CD4-positive, alpha-beta T cell treated with Interleukin-21 for 1 hour (primary cell): Measurements from ENCODE around the gene ANKLE2.
A peak's percentile ranks its signal among the peaks of the same experiment; 100 is the strongest.
"Not testable (repeated sequence)": the region's sequence is repeated elsewhere in the genome, so short reads cannot be mapped to it uniquely, and the experiment has no call there.

Experiments
- DNase-seq: peaks from one replicate; pipeline ENCODE4 v3.0.0-alpha.2; 2020

Gene ANKLE2

DNA sequence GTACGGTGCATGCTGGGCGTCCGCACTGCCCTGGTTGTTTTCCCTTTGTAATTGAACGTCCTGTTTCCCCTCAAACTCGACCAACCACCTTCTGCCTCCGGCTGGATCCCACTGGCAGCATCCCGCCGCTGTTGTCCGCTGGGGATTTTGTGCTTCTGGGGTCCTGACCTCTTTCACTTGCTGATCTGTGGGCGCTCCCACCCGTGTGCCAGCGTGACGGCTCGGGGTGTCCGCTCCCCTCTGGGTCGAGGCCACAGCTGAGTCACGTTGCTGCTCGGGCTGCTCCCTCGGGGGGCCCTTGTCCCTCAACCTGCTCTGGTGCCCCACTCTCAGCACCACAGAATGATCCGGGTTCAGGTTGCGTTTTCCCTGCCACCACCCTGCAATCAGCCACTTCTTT, 43.0 kb downstream of the ANKLE2 start:
- no peak for DNase-seq

DNA sequence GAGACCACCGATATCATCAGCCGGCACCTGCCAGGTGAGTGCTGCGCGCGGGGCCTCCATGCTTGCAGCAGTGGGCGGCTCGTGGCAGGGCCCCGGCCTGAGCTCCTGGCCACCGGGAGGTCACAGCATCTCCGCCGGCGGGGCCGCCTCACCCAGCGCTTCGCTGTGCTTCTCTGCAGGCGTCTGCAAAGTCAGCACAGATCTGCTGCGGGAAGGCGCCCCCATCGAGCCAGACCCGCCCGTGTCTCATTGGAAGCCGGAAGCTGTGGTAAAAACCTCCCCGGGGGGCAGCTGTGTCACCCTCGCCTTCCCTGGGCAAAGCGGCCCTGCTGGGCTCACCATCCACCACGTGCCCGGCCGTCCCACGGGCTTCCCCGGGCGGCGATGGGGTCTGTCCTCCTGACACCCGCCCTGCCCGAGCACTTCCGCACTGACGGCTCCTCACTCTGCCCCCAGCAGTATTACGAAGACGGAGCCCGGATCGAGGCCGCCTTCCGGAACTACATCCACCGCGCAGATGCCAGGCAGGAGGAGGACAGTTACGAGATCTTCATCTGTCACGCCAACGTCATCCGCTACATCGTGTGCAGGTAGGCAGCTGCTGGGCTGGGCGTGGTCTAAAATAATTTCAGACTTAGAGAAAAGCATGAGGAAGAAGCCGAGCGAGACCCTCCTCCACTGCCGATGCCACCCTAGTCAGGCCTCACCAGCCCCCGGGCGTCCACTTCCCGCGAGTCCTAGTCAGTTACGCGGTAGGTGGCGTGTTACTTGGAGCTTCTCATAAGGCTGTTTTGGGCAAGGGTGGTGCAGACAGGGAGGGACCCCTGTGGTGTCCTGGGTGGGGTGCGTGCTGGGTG, 43.9 kb downstream of the ANKLE2 start:
- no peak for DNase-seq

DNA sequence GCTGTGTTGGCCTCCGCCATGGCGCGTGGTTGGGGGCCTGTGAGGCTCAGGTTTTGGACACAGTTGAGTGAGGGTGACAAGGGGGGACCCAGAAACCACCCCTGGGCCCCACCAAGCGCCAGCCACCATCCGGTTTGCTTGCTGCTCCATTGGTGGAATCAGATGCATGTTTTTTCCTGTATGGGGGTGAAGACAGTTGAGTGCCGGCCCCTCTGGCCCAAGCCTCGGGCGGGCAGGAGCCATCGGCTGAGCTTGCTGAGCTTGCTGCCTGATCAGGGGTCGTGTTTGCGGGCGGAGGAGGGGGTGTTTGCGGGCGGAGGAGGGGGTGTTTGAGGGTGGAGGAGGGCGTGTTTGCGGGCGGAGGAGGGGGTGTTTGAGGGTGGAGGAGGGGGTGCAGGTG, 44.6 kb downstream of the ANKLE2 start:
- no peak for DNase-seq

DNA sequence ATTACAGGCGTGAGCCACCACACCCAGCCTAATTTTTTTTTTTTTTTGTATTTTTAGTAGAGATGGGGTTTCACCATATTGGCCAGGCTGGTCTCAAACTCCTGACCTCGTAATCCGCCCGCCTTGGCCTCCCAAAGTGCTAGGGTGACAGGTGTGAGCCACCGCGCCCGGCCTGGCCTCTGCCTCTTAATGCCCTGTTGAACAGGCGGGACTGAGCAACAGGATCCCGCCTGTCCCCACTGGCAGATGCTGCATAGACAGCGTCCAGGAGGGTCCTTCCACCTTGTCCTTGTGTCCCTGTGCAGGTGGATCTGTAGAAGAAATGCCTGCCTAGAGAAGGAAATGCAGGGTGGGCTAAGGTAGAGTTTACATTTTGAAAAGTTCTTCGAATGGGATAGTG, 45.3 kb downstream of the ANKLE2 start:
- DNase-seq = no peak

DNA sequence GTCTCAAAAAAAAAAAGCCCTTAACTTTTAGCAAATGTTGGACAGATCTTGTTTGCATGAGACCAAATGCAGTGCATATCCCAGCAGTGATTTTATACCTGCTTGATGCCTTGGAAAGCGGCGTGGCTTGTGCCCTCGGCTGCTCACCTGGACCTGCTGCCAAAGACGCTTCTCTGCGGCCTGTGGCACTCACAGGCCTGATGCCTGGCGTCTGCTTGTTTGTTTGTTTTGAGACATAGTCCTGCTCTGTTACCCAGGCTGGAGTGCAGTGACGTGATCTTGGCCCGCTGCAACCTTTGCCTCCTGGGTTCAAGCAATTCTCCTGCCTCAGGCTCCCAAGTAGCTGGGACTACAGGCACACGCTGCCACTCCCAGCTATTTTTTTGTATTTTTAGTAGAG, 45.8 kb downstream of the ANKLE2 start:
- DNase-seq = no peak

DNA sequence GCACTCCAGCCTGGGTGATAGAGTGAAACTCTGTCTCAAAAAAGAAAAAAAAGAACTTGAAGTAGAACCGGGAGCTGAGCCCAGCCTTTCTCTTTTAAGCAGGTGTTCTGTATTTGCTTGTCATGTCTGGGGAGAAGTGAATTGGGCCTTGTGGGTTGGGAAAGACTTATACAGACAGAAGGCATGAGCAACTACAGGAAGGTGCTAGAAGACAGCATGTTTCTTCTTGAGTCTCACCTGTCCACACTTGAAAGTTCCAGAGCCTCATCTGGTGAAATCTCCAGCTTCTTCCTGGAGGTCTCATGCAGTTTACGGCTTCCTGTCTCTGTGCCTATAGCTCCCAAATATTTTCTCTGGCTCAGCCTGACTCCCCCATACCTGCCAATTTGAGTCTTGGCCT, 48.5 kb downstream of the ANKLE2 start:
- no peak for DNase-seq

DNA sequence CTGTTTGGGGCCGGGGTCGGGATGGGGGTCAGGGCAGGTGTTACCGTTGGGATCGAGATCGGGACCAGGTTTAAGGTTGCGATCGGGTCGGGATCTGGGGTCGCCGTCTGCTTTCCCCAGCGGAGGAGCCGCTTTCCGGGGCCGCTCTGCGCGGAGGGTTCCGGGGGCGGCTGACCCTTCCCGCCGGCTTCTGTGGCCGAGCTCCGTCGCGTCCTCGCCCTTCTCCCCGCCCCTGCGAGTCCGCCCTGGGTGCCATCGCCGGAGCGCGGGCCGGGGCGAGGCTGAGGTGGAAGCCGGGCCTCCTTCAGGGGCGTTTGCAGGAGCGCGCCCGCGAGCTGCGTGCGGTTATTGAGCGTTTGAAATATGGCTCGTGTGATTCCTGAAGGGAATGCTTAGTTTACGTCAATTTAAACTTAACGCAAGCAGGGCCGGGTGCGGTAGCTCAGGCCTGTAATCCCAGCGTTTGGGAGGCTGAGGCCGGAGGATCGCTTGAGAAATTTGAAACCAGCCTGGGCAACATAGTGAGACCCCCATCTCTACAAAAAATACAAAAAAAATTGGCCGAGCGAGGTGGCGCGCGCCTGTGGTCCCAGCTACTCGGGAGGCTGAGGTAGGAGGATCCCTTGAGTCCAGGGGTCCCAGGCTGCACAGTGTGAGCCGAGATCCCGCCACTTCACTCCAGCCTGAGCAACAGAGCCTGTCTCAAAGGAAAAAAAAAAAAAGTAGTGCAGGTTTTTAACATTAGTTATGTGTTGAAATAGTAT, 50.4 kb downstream of the ANKLE2 start:
- peak; percentile 12 for DNase-seq

DNA sequence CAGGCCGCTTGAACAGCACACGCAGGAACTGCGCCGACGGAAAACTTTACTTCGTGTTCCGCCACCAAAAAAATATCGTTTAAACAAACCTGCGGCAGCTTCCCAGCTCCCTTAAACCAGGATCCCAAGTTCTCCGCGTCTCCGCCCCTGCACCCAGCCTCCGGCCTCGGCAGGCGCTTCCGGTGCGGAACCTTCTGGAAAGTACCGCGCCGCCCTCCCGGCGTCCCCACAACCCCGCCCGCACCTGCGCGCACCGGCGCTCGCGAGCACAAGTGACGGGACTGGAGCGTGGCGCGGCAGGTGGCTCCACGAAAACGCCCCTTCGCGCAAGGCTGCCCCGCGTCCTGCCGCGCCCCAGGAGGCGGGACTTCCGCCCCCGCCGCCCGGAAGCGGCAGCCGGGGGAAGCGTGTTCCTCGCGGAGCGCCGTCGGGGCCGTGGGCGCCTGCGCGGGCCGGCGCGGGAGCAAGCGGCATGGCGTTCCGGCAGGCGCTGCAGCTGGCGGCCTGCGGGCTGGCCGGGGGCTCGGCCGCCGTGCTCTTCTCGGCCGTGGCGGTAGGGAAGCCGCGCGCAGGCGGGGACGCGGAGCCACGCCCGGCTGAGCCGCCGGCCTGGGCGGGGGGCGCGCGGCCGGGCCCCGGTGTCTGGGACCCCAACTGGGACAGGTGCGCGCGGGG, 51.1 kb downstream of the ANKLE2 start, which contains the start of gene PGAM5:
Gene PGAM5 (plus strand): TSS at position 438 of the 675 bp plus-strand sequence. CDS start 35 bp downstream, at position 473.
- DNase-seq = peak; percentile 95

DNA sequence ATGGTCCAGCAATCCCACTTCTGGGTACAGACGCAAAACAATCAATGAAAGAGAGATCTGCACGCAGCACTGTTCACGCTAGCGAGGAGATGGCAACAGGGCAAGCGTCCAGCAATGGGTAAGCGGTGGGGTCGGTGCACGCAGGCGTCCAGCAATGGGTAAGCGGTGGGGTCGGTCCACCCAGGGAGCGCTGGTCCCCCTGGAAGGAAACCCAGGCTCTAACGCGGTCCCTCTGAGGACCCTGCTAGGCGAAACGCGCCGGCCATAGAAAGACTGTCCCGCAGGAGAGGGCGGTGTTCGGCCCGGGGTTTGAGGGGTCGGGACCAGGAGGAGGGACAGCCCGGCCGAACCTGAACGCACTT, 51.6 kb downstream of the ANKLE2 start:
- no peak for DNase-seq

DNA sequence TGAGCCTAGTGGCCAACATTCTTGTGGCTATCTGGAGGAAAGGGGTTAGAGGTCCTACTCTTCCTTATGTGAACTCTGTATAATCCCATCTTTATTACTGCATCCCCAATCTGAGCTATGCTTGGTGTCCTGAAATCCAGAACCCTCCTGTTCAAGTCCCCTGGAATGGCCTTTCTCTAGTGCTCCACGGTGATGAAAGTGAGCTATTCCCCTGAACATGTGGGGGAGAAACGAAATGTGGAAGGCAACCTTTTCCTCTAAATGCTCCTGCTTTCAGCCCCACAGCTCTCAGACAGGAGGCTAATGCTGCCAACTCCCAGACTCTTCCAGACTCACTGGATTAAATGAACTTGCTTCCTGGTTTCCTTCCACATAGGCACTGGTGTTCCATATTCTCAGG, 53.5 kb downstream of the ANKLE2 start:
- DNase-seq = no peak

DNA sequence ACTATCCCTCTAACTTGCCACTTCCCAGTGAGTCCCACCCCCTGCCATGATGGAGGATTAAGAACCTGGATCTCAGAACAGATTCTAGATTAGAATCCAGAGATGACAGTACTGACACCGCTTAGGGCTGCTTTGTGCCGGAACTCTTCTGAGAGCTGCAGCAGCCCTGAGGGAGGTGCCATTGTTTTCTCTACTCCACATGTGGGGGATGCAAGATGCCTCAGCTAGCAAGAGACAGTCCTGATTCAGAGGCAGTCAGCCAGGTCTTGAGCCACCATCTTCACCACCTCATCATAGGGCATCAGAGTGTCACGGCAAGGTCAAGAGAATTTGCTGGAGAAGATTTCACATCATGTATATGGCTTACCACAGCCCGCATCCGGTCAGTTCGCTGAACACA, 54.4 kb downstream of the ANKLE2 start:
- DNase-seq = no peak

DNA sequence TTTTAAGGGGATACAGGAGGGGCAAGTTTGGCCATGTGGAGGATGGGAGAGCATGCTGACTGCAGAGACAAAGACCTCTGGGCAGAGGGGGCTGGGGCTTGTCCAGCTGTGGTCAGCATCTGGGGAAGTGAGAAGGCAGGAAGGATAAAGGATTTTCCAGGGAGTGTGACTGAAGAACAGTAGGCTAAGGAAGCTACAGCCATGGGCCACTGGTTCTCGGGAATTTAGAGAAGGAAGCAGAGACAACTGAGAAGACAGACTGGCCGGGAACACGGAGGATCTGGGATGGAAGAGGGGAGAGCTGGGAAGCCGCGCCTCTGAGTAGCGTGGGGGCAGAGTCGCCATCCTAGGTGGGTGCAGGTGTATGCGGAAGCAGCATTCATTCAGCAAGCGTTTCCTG, 58.0 kb downstream of the ANKLE2 start:
- no peak for DNase-seq

DNA sequence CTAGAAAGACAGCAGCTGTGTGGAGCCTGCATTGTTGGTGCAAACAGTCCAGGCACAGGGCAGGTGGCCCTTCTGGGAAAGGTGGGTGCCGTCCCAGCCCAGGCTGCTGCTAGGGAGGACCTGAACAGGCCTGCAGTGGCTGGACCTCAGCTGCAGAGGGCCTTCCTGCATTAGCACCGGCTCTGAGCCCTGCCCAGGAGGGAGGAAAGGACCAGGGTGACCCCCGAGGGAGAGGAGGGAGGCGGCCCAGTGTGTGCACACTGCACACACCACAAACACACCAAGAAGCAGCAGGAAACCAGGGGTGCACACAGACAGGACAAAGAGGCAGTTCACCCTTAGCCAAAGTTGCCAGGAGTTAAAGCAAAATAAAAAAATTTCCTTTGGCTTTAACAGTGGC, 59.0 kb downstream of the ANKLE2 start:
- no peak for DNase-seq

DNA sequence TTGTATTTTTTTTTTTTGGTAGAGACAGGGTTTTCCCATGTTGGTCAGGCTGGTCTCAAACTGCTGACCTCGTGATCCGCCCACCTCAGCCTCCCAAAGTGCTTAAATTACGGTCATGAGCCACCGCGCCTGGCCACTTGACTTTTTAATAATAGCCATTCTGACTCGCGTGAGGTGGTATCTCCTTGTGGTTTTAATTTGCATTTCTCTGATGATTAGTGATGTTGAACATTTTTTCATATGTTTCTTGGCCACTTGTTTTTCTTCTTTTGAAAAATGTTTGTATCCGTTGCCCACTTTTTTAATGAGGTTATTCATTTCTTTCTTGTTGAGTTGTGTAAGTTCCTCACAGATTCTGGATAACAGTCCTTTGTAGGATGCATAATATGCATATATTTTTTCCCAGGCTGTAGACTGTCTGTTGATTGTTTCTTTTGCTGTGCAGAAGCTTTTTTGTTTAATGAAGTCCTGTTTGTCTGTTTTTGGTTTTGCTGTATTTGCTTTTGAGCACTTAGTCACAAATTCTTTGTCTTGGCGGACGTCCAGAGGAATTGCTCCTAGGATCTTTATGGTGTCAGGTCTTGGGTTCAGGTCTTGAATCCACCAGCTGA, 61.3 kb downstream of the ANKLE2 start:
- DNase-seq = no peak

DNA sequence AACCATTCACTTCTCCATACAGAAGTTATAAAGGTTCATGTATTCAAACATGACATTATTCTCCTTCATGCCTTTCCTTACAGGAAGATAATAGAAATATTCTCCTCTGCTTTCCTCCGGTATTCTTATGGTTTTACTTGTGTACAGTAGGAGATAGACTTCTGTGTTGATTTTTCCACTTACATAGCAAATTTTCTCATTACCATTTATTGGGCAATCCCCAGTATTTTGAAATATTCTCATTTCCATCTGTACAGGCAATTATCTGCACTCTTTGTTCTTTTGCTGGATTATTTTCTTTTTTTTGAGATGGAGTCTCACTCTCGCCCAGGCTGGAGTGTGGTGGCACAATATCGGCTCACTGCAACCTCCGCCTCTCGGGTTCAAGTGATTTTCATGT, 63.3 kb downstream of the ANKLE2 start:
- no peak for DNase-seq

DNA sequence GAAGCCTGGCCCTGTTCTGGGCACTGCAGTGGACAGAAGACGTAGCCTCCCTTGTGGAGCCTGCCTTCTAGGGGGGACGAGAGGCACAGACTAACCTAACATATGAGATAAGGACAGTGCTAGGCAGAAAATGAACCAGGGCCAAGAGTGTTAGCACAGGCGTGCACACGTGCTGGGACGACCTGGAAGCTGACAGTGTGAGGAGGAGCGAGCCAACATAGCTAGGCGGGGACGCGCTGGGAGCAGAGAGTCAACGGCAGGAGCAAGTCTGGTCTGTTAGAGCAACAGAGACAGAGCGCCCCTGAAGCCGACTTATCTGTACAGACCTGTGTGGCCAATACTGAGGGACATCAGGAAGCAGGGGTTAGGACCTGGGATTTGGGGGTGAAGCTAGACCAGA, 66.2 kb downstream of the ANKLE2 start:
- DNase-seq = no peak

DNA sequence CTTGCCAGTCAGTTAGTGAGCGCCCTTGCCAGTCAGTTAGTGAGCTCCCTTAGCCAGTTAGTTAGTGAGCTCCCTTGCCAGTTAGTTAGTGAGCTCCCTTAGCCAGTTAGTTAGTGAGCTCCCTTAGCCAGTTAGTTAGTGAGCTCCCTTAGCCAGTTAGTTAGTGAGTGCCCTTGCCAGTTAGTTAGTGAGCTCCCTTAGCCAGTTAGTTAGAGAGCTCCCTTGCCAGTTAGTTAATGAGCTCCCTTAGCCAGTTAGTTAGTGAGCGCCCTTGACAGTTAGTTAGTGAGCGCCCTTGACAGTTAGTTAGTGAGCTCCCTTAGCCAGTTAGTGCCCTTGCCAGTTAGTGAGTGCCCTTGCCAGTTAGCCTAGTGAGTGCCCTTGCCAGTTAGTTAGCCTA, 66.7 kb downstream of the ANKLE2 start:
- DNase-seq = not testable (repeated sequence)

DNA sequence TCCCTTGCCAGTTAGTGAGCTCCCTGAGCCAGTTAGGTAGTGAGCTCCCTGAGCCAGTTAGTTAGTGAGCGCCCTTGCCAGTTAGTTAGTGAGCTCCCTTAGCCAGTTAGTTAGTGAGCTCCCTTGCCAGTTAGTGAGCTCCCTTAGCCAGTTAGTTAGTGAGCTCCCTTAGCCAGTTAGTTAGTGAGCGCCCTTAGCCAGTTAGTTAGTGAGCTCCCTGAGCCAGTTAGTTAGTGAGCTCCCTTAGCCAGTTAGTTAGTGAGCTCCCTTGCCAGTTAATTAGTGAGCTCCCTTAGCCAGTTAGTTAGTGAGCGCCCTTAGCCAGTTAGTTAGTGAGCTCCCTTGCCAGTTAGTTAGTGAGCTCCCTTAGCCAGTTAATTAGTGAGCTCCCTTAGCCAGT, 69.6 kb downstream of the ANKLE2 start:
- DNase-seq = not testable (repeated sequence)

DNA sequence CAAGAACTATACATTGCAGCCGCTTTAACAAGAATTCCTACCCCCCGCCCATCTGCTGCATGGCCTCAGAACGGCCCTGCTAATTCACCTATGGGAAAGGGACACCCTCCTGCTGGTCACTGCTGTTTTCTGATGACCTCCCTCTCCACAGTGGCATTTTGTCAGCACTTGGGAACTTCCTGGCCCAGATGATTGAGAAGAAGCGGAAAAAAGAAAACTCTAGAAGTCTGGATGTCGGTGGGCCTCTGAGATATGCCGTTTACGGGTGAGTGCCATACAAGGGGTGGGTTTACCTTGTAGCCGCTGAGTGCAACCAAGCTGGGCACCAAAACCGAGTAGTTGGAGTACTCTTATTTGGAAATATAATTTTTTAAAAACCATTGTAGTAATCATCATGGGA, 71.5 kb downstream of the ANKLE2 start:
- DNase-seq = no peak

DNA sequence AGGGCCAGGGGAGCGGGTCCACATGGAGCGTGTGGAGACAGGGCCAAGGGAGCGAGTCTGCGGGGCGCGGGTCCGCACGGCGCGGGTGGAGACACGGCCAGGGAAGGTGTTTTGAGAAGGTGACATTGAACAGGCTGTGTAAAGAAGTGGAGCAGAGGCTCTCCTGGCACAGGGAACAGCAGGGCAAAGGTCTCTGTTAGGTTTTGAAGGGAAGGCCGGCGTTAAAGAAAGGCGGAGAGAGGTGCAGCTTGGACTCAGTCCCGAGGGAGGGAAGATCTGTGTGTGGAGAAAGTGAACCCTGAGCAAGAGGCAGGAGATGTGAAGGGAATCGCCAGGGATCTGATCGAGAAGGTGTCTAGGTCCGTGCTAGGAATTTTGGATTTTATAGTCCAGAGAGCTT, 72.4 kb downstream of the ANKLE2 start:
- DNase-seq = no peak

DNA sequence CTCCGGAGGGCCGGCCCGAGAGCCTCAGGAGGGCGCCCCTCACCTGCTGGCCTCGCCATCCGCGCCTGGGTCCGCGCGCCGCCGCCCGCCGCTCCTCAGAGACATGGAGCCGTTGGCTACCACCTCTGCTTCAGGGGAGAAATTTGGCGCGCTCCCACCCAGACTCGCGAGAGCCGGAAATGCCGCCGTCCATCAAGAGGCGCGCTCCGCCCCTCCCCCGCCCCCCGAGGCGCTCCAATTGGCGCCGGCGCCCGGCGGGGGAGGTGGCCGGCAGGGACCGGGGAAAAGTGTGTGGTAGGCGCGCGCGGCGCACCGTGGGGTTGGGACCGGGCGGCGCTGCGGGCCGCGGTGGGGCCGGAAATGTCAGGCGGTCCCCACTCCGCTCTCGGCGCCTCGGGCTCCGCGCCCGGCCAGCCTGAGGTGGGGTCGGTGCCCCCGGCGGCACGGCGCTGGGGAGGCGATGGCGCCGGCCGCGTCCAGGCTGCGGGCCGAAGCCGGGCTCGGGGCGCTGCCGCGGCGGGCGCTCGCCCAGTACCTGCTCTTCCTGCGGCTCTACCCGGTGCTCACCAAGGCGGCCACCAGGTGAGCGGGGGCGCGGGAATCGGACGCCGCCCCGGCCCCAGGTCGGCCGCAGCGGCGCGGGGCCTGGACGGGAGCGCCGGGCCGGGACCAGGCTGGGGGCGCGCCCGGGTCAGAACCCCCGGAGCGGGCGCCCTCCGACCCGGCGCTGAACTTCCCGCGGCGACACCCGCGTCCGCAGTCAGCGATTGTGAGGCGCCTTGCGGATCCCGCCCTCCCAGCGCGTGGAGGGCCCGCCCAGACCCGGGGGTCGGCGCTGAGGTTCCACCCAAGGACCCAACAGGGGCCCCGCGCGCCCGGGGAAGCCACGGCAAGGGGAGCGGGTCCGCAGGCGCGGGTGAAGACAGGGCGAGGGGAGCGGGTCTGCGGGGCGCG, 74.1 kb downstream of the ANKLE2 start, which contains the start of the genes POLE and PXMP2:
Gene POLE (minus strand): TSS at position 132 of the 954 bp plus-strand sequence. CDS start 27 bp downstream, at position 105.
Gene PXMP2 (plus strand): TSS at position 377 of the 954 bp plus-strand sequence. CDS start 84 bp downstream, at position 461.
- peak; percentile 95 for DNase-seq

DNA sequence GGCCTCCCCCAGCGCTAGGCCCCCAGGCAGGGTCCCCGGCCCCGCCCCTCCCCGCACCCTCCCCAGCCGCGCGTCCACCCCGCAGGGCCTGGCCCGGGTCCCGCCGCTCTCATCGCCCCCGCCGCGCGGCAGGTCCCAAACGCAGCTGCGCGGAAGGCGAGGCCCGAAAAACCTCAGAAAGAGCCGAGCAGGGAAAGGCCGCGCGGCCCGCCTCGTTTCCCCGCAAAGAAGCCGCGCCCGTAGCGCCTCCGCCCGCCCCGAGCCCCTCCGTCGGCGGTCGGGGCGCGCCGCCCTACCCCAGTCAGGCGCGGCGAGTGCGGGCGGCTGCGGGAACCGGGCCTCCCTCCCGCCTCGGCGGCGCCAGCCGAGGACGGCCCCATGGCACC, 74.8 kb downstream of the ANKLE2 start:
- DNase-seq = no peak
